Hepatocyte (in vitro differentiated cells): ENCODE results near the gene NPAS3.

Experiments used
- EZH2phosphoT487 ChIP-seq: fragments of 200-600 bp; sonication (generic); IDR thresholded peaks from one replicate; pipeline ENCODE4 v1.6.1; 2018; ENCODE audit warnings: antibody characterized with exemption, mild to moderate bottlenecking, low read depth, moderate library complexity; ENCODE audit not compliant: unreplicated experiment, severe bottlenecking
- TF ChIP-seq, protein P1 (sequence below): fragments of 200-600 bp; sonication (generic); IDR thresholded peaks from 2 replicates; pipeline ENCODE4 v1.5.1; 2016; ENCODE audit warnings: antibody characterized with exemption, mild to moderate bottlenecking; ENCODE audit not compliant: poor library complexity

DNA sequence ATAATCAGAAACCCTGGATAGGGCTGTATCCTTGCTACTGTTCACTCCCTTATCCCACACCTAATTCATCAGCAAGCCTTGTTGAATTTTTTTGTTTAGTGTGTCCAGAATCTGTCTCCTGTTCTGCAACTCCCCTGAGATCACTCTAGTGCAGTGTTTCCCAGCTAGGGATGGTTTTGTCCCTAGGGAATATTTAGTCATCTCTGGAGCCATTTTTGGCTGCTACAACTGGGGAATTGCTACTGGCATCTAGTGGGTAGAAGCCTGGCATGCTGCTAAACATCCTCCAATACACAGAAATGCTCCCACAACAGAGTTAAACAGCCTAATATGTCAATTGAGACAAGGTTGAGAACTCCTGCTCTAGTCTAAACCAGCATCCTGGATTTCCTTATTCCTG, 248.0 kb downstream of the NPAS3 start:
- TF ChIP-seq, protein P1, sequence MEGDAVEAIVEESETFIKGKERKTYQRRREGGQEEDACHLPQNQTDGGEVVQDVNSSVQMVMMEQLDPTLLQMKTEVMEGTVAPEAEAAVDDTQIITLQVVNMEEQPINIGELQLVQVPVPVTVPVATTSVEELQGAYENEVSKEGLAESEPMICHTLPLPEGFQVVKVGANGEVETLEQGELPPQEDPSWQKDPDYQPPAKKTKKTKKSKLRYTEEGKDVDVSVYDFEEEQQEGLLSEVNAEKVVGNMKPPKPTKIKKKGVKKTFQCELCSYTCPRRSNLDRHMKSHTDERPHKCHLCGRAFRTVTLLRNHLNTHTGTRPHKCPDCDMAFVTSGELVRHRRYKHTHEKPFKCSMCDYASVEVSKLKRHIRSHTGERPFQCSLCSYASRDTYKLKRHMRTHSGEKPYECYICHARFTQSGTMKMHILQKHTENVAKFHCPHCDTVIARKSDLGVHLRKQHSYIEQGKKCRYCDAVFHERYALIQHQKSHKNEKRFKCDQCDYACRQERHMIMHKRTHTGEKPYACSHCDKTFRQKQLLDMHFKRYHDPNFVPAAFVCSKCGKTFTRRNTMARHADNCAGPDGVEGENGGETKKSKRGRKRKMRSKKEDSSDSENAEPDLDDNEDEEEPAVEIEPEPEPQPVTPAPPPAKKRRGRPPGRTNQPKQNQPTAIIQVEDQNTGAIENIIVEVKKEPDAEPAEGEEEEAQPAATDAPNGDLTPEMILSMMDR: no peak
- no peak for TF ChIP-seq EZH2phosphoT487
